ACC112 (cell line): ENCODE results near the gene STAT2.
"Not testable (repeated sequence)": the region's sequence is repeated elsewhere in the genome, so short reads cannot be mapped to it uniquely, and the experiment has no call there.

Source experiments
- H2AFZ ChIP-seq: fragments of 200-600 bp; sonication (generic); one replicate; pipeline ENCODE4 v1.6.0; 2017; ENCODE audit warnings: antibody characterized with exemption, low read length; ENCODE audit not compliant: unreplicated experiment
- H3K27ac ChIP-seq: fragments of 200-600 bp; sonication (generic); 2 replicates; pipeline ENCODE4 v1.5.1; 2014; ENCODE audit warnings: low read depth, mild to moderate bottlenecking, antibody characterized with exemption, low read length, moderate library complexity
- H3K27me3 ChIP-seq: fragments of 200-600 bp; sonication (generic); 2 replicates; pipeline ENCODE4 v1.6.1; 2014; ENCODE audit warnings: mild to moderate bottlenecking, antibody characterized with exemption, low read length, moderate library complexity, mixed read lengths; ENCODE audit not compliant: insufficient read depth
- H3K36me3 ChIP-seq: fragments of 200-600 bp; sonication (generic); 2 replicates; pipeline ENCODE4 v1.6.1; 2016; ENCODE audit warnings: mild to moderate bottlenecking, antibody characterized with exemption, low read length, moderate library complexity, mixed read lengths; ENCODE audit not compliant: insufficient read depth
- H3K4me1 ChIP-seq: fragments of 200-600 bp; sonication (generic); one replicate; pipeline ENCODE4 v1.6.1; 2016; ENCODE audit warnings: low read length, mixed read lengths; ENCODE audit not compliant: insufficient read depth, unreplicated experiment, control insufficient read depth
- H3K4me3 ChIP-seq: fragments of 200-600 bp; sonication (generic); 2 replicates; pipeline ENCODE4 v1.5.1; 2014; ENCODE audit warnings: mild to moderate bottlenecking, low read depth, low read length
- H3K79me2 ChIP-seq: fragments of 200-600 bp; sonication (generic); one replicate; pipeline ENCODE4 v1.6.0; 2016; ENCODE audit warnings: low read length; ENCODE audit not compliant: control insufficient read depth, unreplicated experiment, insufficient read depth

STAT2 gene

DNA sequence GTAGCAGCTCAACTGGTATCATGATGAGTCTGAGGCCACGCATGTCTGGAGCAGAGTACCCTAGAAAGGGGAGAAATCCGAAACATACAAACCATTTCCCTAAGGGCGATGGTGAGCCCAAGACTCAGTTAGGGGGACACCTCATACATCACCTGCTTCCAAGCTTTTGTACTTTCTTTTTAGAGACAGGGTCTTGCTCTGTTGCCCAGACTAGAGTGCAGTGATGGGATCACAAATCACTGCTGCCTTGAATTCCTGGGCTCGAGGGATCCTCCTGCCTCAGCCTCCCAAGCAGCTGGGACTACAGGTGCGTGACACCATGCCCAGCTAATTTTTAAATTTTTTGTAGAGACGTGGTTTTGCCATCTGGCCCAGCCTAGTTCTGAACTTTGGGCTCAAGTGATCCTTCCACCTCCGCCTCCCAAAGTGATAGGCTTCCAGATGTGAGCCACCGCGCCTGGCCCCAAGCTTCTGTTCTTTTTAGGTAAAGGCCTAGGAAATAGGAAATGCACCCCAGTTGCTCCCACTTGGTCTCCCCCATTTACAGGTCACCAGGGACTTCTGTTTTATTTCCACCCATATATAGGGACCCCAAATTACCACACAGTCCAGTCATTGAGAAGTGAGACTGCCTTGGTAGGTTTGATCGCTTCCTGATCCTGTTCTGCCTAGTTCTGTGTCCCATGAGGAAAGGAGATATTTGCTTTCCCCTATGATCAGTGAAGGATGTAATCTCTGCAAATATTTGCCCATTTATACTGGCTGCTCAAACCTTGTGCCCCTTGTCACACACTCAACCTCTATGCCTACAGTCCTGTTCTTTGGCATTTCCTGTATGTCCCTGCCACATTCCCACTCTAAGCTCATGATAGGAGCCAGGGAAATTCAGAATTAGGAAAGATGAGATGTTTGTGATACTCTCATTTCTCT is 2.5 kb upstream of the STAT2 start, which contains the start of gene APOF:
Gene APOF (minus strand): TSS at position 728 of the 930 bp plus-strand sequence. CDS start 112 bp downstream, at position 616.
- H3K79me2 ChIP-seq, result peaks cover 26% of the 10 kb centered on the region
- H3K27ac ChIP-seq, result no peak within 1 kb of the TSS
- H3K36me3 ChIP-seq, result no peaks in the 10 kb centered on the region
- peaks cover 4% of the 10 kb centered on the region for H3K4me1 ChIP-seq
- H3K27me3 ChIP-seq, result no peaks in the 10 kb centered on the region
- H2AFZ ChIP-seq, result no peak within 1 kb of the TSS
- H3K4me3 ChIP-seq, result no peak within 1 kb of the TSS

DNA sequence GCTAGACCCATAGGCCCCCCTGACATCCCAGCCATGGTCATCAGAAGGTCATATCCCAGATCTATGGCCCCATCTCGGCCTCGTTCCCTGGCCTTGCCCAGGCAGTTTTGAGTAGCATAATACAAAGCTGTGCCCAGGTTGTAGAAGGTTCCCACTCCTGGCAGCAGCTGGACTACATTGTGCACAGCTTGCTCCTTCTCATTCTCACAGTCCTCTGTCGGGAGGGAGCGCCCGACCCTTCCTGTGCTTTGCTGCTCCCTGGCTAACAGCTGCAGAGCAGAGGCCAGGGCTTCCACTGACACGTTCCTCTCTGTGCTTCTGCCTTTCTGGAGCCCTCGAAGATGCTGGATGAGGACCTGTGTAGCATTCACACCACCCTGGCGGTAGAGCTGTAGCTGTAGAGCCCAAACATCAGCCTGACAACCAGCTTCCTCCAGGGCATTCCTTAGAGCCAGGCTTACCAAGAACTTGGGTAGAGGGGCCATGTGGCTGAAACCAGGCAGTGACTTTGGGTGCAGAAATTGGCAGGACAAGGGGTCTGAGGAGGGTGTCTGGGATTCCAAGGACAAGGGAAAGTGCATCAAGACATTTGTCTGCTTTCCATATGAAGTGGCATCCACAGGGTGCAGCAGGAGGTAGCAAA is 1.7 kb upstream of the STAT2 start:
- H3K36me3 ChIP-seq, result no peaks in the 10 kb centered on the region

DNA sequence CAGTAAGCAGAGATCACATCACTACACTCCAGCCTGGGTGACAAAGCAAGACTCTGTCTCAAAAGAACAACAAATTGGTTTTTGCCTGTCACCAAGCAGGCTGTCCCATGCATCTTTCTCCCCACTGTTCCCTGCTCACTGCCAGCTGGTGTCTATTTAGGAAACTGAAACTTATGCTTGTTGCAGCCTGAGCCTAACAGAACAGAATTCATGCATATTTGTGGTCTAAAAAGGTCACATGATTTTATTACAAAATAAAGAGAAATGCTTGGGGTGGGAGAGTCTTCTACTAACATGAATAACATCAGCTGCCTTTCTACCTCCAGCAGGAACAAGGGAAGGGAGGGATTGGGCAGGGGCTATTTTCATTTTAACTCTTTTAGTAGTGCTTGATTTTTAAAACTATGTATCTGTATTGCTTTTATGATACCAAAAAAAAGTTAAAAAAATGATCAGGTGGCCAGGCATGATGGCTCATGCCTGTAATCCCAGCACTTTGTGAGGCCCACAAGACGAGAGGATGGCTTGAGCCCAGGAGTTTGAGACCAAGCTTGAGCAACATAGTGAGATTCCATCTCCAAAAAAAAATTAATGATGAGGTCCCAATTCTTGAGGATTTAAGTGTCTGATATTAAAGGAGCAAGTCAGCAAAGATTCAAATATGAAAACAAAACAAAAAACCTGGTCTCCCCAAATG is 923 bp downstream of the STAT2 start:
- Histone ChIP-seq H2AFZ (no peak overlapping the region), H3K27me3 (no peaks in the 10 kb centered on the region), H3K27ac (peak overlapping the region; percentile 63)

More for the DNA sequence above, 1.7 kb upstream of the STAT2 start:
- Histone ChIP-seq H3K27ac (no peak overlapping the region), H3K27me3 (no peaks in the 10 kb centered on the region), H3K79me2 (peaks cover 32% of the 10 kb centered on the region), H3K4me1 (peaks cover 4% of the 10 kb centered on the region), H3K4me3 (peak overlapping the region; percentile 97), H2AFZ (no peak overlapping the region)

DNA sequence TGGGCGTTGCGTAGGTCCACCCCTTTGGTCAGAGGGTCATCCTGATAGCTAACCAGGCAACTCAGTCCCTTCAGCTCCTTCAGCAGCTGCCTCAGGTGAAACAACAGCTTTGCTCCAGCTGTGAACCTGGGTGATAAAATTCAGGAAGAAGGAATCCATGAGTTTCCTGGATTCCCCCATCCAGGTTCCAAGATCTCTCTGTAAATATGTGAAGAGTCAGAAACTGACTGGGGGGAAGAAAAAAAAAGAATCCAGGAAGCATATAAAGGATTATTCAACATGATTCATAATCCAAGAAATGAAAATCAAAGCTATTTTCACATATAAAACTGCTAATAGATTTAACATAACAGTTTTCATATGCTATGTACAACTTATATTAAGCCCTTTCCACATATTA is 8.6 kb downstream of the STAT2 start:
- peaks cover 20% of the 10 kb centered on the region for H3K79me2 ChIP-seq
- no peak overlapping the region for H3K4me3 ChIP-seq
- peaks cover 57% of the 10 kb centered on the region for H3K36me3 ChIP-seq
- H3K27ac ChIP-seq, result no peak overlapping the region
- H3K4me1 ChIP-seq, result no peaks in the 10 kb centered on the region
- H2AFZ ChIP-seq, result no peak overlapping the region
- H3K27me3 ChIP-seq, result no peaks in the 10 kb centered on the region

More for the DNA sequence above, 923 bp downstream of the STAT2 start:
- Histone ChIP-seq H3K36me3 (peaks cover 23% of the 10 kb centered on the region), H3K79me2 (peaks cover 54% of the 10 kb centered on the region), H3K4me3 (peak overlapping the region; percentile 97), H3K4me1 (peaks cover 4% of the 10 kb centered on the region)

DNA sequence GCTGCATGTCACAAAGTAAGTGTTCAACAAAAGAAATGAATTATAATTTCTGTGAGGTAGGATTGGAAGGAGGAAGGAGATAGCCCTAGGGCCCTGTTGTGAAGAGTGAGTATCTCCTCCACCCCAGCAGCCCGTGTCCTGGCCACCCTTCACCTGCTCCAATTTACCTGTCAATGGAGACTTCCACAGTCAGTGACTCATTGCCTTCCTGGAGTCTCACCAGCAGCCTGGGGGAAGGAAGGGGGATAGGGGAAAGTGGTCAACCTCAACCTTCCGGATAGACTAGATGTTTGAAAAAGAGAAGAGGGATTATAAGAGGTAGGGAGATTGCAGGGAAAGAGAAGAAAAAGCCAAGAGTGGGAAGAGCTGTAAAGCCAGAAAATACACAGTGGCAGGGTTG is 9.2 kb downstream of the STAT2 start:
- Histone ChIP-seq H3K4me3 (no peak overlapping the region), H3K36me3 (peaks cover 55% of the 10 kb centered on the region), H2AFZ (no peak overlapping the region), H3K79me2 (peaks cover 13% of the 10 kb centered on the region), H3K27ac (no peak overlapping the region), H3K27me3 (no peaks in the 10 kb centered on the region), H3K4me1 (no peaks in the 10 kb centered on the region)

DNA sequence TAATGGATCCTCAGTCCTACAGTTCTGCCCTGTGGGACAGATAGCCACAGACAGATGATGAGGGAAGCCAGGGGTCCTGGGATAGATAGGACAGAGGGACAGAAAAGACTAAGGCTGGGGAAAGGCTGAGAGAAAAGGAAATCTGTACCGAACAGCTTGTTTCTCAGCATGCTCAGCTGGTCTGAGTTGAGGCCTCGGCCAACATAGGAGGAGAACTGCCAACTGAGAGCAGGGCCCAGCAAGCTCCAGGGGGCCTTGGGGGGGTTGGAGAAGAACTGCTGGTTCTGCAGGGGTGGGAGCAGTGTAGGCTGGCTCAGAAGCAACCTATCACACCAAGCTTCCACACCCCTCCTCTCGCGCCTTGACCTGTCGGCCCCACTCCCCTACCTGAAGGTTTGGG is 11.1 kb downstream of the STAT2 start:
- no peaks in the 10 kb centered on the region for H3K4me1 ChIP-seq
- H3K79me2 ChIP-seq, result no peaks in the 10 kb centered on the region
- H3K4me3 ChIP-seq, result no peak overlapping the region
- no peak overlapping the region for H2AFZ ChIP-seq
- H3K27ac ChIP-seq, result no peak overlapping the region
- H3K36me3 ChIP-seq, result peaks cover 43% of the 10 kb centered on the region
- no peaks in the 10 kb centered on the region for H3K27me3 ChIP-seq

DNA sequence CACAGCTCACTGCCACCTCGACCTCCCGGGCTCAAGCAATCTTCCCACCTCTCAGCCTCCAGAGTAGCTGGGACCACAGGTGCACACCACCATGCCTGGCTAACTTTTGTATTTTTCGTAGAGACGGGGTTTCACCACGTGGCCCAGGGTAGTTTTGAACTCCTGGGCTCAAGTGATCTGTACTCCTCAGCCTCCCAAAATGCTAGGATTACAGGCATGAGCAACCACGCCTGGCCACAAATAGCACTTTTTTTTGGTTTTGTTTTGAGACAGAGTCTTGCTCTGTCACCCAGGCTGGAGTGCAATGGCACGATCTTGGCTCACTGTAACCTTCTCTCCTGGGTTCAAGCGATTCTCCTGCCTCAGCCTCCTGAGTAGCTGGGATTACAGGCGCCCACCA is 12.7 kb downstream of the STAT2 start:
- peaks cover 54% of the 10 kb centered on the region for H3K36me3 ChIP-seq
- not testable (repeated sequence) for H3K27ac ChIP-seq, H2AFZ ChIP-seq, H3K79me2 ChIP-seq, H3K27me3 ChIP-seq, H3K4me3 ChIP-seq, H3K4me1 ChIP-seq

DNA sequence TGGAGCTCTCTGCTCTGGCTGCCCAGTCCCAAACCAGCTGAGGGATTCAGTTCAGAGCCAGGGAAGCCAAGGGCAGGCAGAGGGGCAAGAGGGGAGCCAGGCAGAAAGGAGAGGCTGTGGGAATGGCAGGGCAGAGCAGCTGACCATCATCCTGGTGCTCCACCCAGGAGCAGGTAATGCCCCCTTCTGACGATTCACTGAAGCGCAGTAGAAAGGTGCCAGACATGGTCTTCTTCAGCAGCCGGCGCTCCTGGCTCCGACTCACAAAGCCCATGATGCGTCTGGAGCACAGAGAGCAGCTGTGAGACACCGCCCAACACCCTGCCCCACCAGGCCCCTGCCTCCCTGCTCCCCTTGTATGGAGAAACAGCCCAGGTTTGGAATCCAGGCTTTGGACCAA is 13.2 kb downstream of the STAT2 start:
- no peak overlapping the region for H2AFZ ChIP-seq
- no peaks in the 10 kb centered on the region for H3K79me2 ChIP-seq
- H3K4me3 ChIP-seq, result no peak overlapping the region
- peaks cover 53% of the 10 kb centered on the region for H3K36me3 ChIP-seq
- no peaks in the 10 kb centered on the region for H3K4me1 ChIP-seq
- H3K27ac ChIP-seq, result no peak overlapping the region
- no peaks in the 10 kb centered on the region for H3K27me3 ChIP-seq

DNA sequence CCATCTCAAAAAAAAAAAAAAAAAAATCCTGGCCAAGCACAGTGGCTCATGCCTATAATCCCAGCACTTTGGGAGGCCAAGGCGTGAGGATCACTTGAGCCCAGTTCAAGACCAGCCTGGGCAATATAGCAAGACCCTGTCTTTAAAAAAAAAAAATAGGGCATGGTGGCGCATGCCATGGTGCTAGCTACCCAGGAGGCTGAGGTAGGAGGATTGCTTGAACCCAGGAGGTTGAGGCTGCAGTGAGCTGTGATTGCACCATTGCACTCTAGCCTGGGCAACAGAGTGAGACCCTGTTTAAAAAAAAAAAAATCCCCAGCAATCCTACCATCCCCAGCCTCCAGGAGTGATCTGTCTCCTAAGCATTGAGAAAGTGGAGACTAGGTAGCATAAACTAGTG is 17.6 kb downstream of the STAT2 start:
- not testable (repeated sequence) for H2AFZ ChIP-seq, H3K27me3 ChIP-seq, H3K79me2 ChIP-seq, H3K4me3 ChIP-seq, H3K27ac ChIP-seq, H3K4me1 ChIP-seq
- peaks cover 25% of the 10 kb centered on the region; the same call in 1 of the 2 replicates for H3K36me3 ChIP-seq

DNA sequence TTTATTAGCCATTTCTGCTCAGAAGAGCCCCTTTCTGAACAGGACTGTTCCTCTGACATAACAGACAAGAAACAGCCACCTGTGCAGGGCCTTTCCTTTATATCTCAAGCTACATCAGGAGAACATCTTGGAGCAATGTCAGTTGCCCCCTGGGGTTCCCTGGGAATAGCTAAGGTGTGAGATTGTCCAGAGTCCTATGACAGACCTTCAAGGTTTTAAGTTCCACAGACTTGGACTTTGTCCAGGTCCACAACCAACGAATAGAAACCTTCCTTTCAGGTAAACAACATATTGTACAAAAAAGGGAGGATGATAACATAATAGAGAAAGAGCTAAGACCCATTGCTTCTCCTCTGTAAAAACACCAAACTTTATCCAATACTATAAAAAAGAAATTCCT is 18.3 kb downstream of the STAT2 start:
- Histone ChIP-seq H3K79me2 (no peaks in the 10 kb centered on the region), H3K4me1 (no peaks in the 10 kb centered on the region), H3K27me3 (no peaks in the 10 kb centered on the region), H3K4me3 (no peak overlapping the region), H2AFZ (no peak overlapping the region), H3K36me3 (peaks cover 21% of the 10 kb centered on the region; the same call in 1 of the 2 replicates), H3K27ac (no peak overlapping the region)
